ENCODE measurements around the gene DMAC2L.
"Not testable (repeated sequence)": the region's sequence is repeated elsewhere in the genome, so short reads cannot be mapped to it uniquely, and the experiment has no call there.

The DMAC2L gene

DNA sequence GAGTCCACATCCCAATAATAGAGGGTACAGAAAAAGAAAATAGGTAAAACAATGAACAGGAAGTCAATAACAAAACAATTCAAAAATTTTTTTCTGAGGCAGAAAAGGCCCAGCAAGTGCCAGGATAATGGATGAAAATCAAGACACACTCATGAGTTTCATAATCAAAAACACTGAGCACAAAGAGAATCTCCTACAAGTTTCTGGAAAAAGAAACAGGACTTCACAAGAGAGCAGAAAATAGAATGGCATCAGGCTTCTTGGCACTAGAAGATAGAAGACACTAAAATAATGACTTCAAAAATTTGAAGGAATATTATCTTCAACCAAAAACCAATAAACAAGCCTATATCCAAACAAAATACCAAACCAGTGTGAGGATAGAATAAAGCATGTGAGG lies 36.8 kb downstream of the DMAC2L start:
- no peak overlapping the region for H3K27ac Mint-ChIP-seq (ENCODE audit: low read depth)
- H3K27me3 Mint-ChIP-seq: no peaks in the 10 kb centered on the region

GRCh38 chr14:50350975-50351374 lies 38.9 kb downstream of the DMAC2L start:
- Mint-ChIP-seq H3K9me3 (no peaks in the 10 kb centered on the region), H3K4me3 (no peak overlapping the region), H3K4me1 (no peaks in the 10 kb centered on the region), H3K27ac (ENCODE audit: low read depth) (no peak overlapping the region), H3K36me3 (ENCODE audit: insufficient read depth) (peaks cover under 1% of the 10 kb centered on the region), H3K27me3 (no peaks in the 10 kb centered on the region)
- no peak for DNase-seq (ENCODE audit: low spot score in 2 of 2)
- ATAC-seq (replicated peaks; ENCODE audit: extremely low read depth, poor library complexity, severe bottlenecking): no peak

More for the DNA sequence above, 36.8 kb downstream of the DMAC2L start:
- H3K36me3 Mint-ChIP-seq (ENCODE audit: insufficient read depth): peaks cover 1% of the 10 kb centered on the region
- ATAC-seq (replicated peaks; ENCODE audit: extremely low read depth, poor library complexity, severe bottlenecking): no peak
- no peaks in the 10 kb centered on the region for H3K9me3 Mint-ChIP-seq
- no peak overlapping the region for H3K4me3 Mint-ChIP-seq
- DNase-seq (ENCODE audit: low spot score in 2 of 2): no peak
- no peaks in the 10 kb centered on the region for H3K4me1 Mint-ChIP-seq

- H3K27me3 Mint-ChIP-seq: no peaks in the 10 kb centered on the region
- no peak overlapping the region for H3K27ac Mint-ChIP-seq (ENCODE audit: low read depth)
- no peak overlapping the region for H3K4me3 Mint-ChIP-seq
- H3K4me1 Mint-ChIP-seq: no peaks in the 10 kb centered on the region
- no peak for ATAC-seq (replicated peaks; ENCODE audit: extremely low read depth, poor library complexity, severe bottlenecking)
- DNase-seq (ENCODE audit: low spot score in 2 of 2): no peak
- H3K36me3 Mint-ChIP-seq (ENCODE audit: insufficient read depth): peaks cover 7% of the 10 kb centered on the region
- no peaks in the 10 kb centered on the region for H3K9me3 Mint-ChIP-seq
These were observed 40.5 kb downstream of the DMAC2L start for GRCh38 chr14:50352584-50352983.

DNA sequence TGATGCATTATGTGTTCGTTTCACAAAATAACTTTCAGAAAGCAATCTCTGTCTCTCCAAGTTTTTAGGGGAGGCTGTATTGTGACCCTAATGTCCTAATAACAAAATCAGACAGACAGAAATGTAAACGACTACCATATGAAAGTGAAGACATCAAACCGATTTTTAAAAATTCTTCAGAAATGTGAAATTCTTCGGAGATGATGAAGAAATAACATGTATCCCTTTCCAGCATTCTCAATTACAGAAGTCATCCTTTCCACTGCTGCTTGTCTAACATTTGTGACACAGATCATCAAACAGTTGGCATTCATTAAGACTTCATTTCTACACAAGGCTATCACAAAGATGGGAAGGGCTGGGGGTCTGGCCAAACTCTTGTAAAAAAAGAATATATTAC lies 41.0 kb downstream of the DMAC2L start:
- Mint-ChIP-seq H3K4me3 (no peak overlapping the region), H3K9me3 (no peaks in the 10 kb centered on the region), H3K27me3 (no peaks in the 10 kb centered on the region), H3K36me3 (ENCODE audit: insufficient read depth) (peaks cover 12% of the 10 kb centered on the region), H3K4me1 (no peaks in the 10 kb centered on the region), H3K27ac (ENCODE audit: low read depth) (no peak overlapping the region)
- ATAC-seq (replicated peaks; ENCODE audit: extremely low read depth, poor library complexity, severe bottlenecking) (no peak), DNase-seq (ENCODE audit: low spot score in 2 of 2) (no peak)

DNA sequence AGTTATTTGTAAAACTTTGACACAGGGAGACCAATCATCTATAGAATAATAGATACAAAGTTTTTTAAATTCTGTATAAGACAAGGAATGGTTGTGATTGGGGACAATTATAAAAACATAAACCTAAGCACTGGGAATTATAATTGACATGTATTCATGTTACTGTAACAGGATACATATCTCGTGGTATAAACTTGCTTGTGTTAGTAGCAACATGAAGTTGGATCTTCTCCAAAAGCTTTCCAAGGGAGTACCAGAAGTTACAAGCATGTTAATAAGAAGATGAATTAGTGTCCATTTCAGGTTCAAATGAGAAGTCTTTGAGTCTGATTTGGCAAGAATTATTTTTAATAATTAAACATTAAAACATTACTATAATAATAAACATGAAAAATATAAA lies 42.4 kb downstream of the DMAC2L start:
- Mint-ChIP-seq H3K27ac (ENCODE audit: low read depth) (no peak overlapping the region), H3K4me3 (no peak overlapping the region), H3K9me3 (no peaks in the 10 kb centered on the region), H3K36me3 (ENCODE audit: insufficient read depth) (peaks cover 18% of the 10 kb centered on the region), H3K4me1 (no peaks in the 10 kb centered on the region), H3K27me3 (no peaks in the 10 kb centered on the region)
- no peak for ATAC-seq (replicated peaks; ENCODE audit: extremely low read depth, poor library complexity, severe bottlenecking)
- no peak for DNase-seq (ENCODE audit: low spot score in 2 of 2)

DNA sequence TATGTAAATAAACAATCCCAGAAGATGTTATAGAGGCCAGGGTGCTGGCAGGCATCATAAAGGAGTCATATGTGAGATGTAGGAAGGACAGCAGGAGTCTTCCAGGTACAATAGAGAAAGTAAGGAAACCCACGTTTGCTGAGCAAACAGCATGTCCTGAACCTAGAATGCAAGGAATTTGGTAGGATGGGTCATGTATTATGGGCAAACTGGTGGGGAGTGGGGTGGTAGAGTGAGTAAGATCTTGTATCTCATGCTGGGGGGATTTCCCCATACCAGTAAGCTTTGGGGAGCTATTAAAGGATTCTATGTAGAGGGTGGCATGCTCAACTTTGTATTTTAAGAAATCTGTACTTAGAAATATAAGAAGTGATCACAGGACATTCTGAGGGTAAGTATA lies 43.6 kb downstream of the DMAC2L start:
- Mint-ChIP-seq H3K9me3 (no peaks in the 10 kb centered on the region), H3K4me3 (no peak overlapping the region), H3K36me3 (ENCODE audit: insufficient read depth) (peaks cover 18% of the 10 kb centered on the region), H3K4me1 (peaks cover 6% of the 10 kb centered on the region), H3K27ac (ENCODE audit: low read depth) (no peak overlapping the region), H3K27me3 (no peaks in the 10 kb centered on the region)
- DNase-seq (ENCODE audit: low spot score in 2 of 2) (no peak), ATAC-seq (replicated peaks; ENCODE audit: extremely low read depth, poor library complexity, severe bottlenecking) (no peak)

DNA sequence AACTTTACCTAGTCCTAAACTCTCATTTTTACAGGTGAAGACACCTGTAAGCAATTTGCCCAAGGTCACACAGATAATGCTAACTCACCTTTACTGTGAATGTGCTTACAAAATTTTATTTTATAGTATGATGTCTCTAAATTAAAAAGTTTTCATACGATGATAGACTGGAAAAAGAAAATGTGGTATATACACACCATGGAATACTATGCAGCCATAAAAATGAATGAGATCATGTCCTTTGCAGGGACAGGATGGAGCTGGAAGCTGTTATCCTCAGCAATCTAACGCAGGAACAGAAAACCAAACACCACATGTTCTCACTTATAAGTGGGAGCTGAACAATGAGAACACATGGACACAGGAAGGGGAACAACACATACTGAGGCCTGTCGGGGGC lies 44.2 kb downstream of the DMAC2L start:
- ATAC-seq (replicated peaks; ENCODE audit: extremely low read depth, poor library complexity, severe bottlenecking); H3K4me1 Mint-ChIP-seq; DNase-seq (ENCODE audit: low spot score in 2 of 2); H3K27me3 Mint-ChIP-seq; H3K27ac Mint-ChIP-seq (ENCODE audit: low read depth); H3K4me3 Mint-ChIP-seq; H3K9me3 Mint-ChIP-seq: not testable (repeated sequence)
- peaks cover 18% of the 10 kb centered on the region for H3K36me3 Mint-ChIP-seq (ENCODE audit: insufficient read depth)

- no peak for DNase-seq (ENCODE audit: low spot score in 2 of 2)
- no peaks in the 10 kb centered on the region for H3K9me3 Mint-ChIP-seq
- H3K27me3 Mint-ChIP-seq: no peaks in the 10 kb centered on the region
- no peak for ATAC-seq (replicated peaks; ENCODE audit: extremely low read depth, poor library complexity, severe bottlenecking)
- H3K36me3 Mint-ChIP-seq (ENCODE audit: insufficient read depth): peaks cover 18% of the 10 kb centered on the region
- H3K4me3 Mint-ChIP-seq: no peak overlapping the region
- peaks cover 6% of the 10 kb centered on the region for H3K4me1 Mint-ChIP-seq
- no peak overlapping the region for H3K27ac Mint-ChIP-seq (ENCODE audit: low read depth)
These were observed 45.0 kb downstream of the DMAC2L start for GRCh38 chr14:50357124-50357523.

DNA sequence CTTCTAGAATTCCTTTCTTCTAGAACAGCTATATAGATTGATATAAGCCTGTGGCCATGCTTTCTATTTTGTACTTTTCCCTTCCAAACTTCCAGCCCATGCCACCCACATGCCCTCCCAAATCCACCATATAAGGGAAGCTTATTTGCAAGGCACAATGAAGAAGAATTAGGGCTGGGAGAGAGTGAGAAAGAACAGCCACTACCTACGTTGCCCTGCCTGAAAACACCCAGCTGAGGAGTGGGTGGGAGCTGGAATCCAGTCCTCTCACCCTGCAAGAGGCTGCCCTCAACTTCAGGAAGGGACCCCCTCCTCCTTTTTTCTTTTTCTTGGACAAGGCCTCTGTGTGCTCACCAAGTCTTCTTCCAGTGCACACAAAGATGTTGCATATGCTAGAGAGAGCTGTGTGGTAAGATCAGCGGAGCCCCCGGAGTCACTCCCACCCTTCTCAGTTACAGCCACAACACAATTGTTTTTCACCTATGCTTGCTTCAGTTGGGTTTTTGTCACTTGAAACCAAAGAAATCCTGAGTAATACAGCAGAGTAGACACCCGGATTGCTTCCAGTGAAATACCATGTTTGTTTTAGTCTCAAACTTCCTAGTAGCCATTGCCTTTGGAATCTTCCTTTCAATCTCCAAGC lies 45.8 kb downstream of the DMAC2L start:
- Mint-ChIP-seq H3K4me3 (no peak overlapping the region), H3K27me3 (no peaks in the 10 kb centered on the region), H3K4me1 (peaks cover 12% of the 10 kb centered on the region), H3K27ac (ENCODE audit: low read depth) (no peak overlapping the region), H3K36me3 (ENCODE audit: insufficient read depth) (peaks cover 22% of the 10 kb centered on the region), H3K9me3 (no peaks in the 10 kb centered on the region)
- ATAC-seq (replicated peaks; ENCODE audit: extremely low read depth, poor library complexity, severe bottlenecking) (no peak), DNase-seq (ENCODE audit: low spot score in 2 of 2) (no peak)

- peak overlapping the region; percentile 33 for H3K27ac Mint-ChIP-seq (ENCODE audit: low read depth)
- H3K9me3 Mint-ChIP-seq: no peaks in the 10 kb centered on the region
- DNase-seq (ENCODE audit: low spot score in 2 of 2) (no peak), ATAC-seq (replicated peaks; ENCODE audit: extremely low read depth, poor library complexity, severe bottlenecking) (no peak)
- no peak overlapping the region for H3K4me3 Mint-ChIP-seq
- H3K27me3 Mint-ChIP-seq: no peaks in the 10 kb centered on the region
- peaks cover 25% of the 10 kb centered on the region for H3K36me3 Mint-ChIP-seq (ENCODE audit: insufficient read depth)
- H3K4me1 Mint-ChIP-seq: peaks cover 24% of the 10 kb centered on the region
These were observed 47.5 kb downstream of the DMAC2L start for GRCh38 chr14:50359631-50360030.

- H3K36me3 Mint-ChIP-seq (ENCODE audit: insufficient read depth): peaks cover 25% of the 10 kb centered on the region
- peaks cover 24% of the 10 kb centered on the region for H3K4me1 Mint-ChIP-seq
- H3K27me3 Mint-ChIP-seq: no peaks in the 10 kb centered on the region
- H3K27ac Mint-ChIP-seq (ENCODE audit: low read depth): peak overlapping the region; percentile 33
- no peak overlapping the region for H3K4me3 Mint-ChIP-seq
- no peaks in the 10 kb centered on the region for H3K9me3 Mint-ChIP-seq
- ATAC-seq (replicated peaks; ENCODE audit: extremely low read depth, poor library complexity, severe bottlenecking): no peak
- no peak for DNase-seq (ENCODE audit: low spot score in 2 of 2)
These were observed 48.0 kb downstream of the DMAC2L start for GRCh38 chr14:50360093-50360492.

DNA sequence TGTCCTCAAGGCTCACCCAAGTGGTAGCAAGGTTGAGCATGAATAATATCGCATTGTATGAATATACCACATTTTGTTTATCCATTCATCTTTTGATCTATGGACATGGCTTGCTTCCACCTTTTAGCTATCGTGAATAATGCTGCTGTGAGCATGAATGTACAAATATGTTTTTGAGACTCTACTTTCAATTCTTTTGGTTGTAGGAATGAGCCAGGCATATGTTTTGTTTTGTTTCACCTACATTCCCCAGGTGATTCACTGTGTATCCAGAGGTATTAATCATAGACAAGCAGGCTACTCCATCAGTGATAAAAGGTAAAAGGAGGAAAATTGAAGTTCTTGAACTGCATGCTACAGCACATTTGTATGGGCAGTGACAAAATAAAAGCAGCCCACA lies 48.7 kb downstream of the DMAC2L start:
- Mint-ChIP-seq H3K36me3 (ENCODE audit: insufficient read depth) (peaks cover 25% of the 10 kb centered on the region), H3K4me3 (no peak overlapping the region), H3K27me3 (no peaks in the 10 kb centered on the region), H3K9me3 (no peaks in the 10 kb centered on the region), H3K4me1 (peaks cover 28% of the 10 kb centered on the region), H3K27ac (ENCODE audit: low read depth) (peak overlapping the region; percentile 33)
- ATAC-seq (replicated peaks; ENCODE audit: extremely low read depth, poor library complexity, severe bottlenecking) (no peak), DNase-seq (ENCODE audit: low spot score in 2 of 2) (no peak)

DNA sequence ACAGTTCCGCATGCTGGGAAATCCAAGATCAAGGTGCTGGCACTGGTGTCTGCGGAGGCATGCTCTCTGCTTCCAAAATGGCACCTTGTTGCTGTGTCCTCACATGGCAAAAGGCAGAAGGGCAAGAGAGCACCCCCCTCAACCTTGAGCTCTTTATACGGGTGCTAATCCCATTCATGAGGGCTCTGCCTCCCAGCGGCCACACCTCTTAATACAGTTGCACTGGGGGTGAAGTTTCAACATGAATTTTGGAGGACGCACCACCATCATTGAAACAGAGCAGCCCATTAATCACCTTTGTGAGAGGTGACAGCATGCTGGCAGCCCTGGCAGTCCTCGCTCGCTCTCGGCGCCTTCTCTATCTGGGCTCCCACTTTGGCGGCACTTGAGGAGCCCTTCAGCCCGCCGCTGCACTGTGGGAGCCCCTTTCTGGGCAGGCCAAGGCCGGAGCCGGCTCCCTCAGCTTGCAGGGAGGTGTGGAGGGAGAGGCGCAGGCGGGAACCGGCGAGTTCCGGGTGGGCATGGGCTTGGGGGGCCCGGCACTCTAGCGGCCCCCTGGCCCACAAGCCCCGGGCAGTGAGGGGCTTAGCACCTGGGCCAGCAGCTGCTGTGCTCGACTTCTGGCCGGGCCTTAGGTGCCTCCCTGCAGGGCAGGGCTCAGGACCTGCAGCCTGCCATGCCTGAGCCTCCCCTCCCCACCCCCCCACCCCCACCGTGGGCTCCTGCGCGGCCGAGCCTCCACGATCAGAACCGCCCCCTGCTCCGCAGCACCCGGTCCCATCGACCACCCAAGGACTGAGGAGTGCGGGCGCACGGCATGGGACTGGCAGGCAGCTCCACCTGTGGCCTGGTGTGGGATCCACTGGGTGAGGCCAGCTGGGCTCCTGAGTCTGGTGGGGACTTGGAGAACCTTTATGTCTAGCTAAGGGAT lies 49.6 kb downstream of the DMAC2L start:
- DNase-seq (ENCODE audit: low spot score in 2 of 2); H3K27me3 Mint-ChIP-seq; H3K9me3 Mint-ChIP-seq; H3K27ac Mint-ChIP-seq (ENCODE audit: low read depth); ATAC-seq (replicated peaks; ENCODE audit: extremely low read depth, poor library complexity, severe bottlenecking): not testable (repeated sequence)
- Mint-ChIP-seq H3K4me1 (peaks cover 37% of the 10 kb centered on the region), H3K4me3 (peak overlapping the region; percentile 86), H3K36me3 (ENCODE audit: insufficient read depth) (peaks cover 29% of the 10 kb centered on the region)

All from central memory CD8-positive, alpha-beta T cell (primary cell).